ENCODE results near the gene NCMAP.
A peak's percentile ranks its signal among the peaks of the same experiment; 100 is the strongest.

The NCMAP gene

DNA sequence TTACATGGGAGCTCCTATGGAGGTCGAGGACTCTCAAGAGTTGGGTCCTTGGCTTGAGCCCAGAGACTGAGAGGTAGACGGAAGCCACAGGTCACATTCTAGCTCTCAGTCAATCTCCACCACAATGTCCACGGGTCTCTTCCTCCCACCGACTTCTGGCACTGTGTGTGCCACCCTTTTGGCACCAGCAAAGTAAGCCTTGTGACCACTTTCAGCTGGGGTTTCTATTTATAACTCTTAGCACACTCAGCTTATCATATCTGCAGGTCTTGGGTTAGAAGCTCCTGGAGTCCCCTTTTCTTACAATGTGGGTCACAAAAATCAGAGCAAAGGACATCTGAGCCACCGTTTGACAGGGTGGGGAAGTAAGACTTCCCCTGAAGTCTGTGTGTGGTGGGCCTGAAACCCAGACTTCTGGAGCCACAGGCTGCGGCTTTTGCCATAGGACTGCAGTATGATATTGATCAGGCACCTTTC, 28.3 kb downstream of the NCMAP start:
- ChIA-PET POLR2A (ENCODE audit: low non-redundant PET) (interaction anchor here (0.6 kb wide), 1 partner anchor 55 kb away, joined by 5 read pairs; no protein-coding TSS in a partner anchor), CTCF (interaction anchor here (0.6 kb wide), 1 partner anchor 100 kb away, joined by 5 read pairs; no protein-coding TSS in a partner anchor)
- no peak for TF ChIP-seq CTCF (conservative IDR thresholded peaks at IDR 0.05; ENCODE audit: low read depth)
- DNase-seq (ENCODE audit: low spot score), result no peak
- no peak overlapping the region for H3K27ac ChIP-seq

GRCh38 chr1:24586119-24586518, 30.2 kb downstream of the NCMAP start:
- H3K27ac ChIP-seq, result no peak overlapping the region
- ChIA-PET POLR2A (ENCODE audit: low non-redundant PET) (no interaction called here), CTCF (interaction anchor here (0.6 to 1.7 kb wide), 4 partner anchors 10 to 387 kb away, joined by 3 to 8 read pairs (median 4); no protein-coding TSS in a partner anchor)
- no peak for DNase-seq (ENCODE audit: low spot score)
- no peak for TF ChIP-seq CTCF (conservative IDR thresholded peaks at IDR 0.05; ENCODE audit: low read depth)

DNA sequence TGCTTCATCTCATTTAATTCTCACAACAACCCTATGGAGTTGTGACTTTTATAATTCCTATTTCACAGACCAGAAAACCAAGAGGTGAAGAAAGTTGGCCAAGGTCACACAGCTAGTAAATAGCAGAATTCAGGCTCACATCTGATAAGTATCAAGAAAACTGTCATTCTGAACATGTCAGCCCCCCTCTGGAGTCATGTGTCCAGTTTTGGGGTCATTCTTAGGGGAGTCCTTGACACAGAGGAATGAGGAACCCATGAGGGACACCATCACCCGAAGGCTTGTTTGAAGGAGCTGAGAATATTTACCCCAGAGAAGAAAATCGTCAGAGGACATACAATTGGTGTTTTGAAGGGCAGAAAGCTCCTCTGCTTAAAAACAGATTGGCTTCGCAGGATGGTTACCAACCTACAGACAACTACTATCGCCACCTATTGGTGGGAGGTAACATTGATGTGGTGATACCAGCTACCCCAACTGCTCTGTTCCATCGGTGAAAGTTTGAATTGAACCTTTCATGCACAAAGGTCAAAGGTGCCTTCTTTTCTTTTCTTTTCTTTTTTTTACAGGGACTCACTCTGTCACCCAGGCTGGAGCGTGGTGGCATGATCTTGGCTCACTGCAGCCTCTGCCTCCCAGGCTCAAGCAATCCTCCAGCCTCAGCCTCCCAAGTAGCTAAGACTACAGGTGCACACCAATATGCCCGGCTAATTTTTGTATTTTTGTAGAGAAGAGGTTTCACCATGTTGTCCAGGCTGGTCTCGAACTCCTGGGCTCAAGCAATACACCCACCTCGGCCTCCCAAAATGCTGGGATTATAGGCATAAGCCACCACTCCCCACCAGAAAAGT, 31.3 kb downstream of the NCMAP start:
- ChIA-PET POLR2A (ENCODE audit: low non-redundant PET) (no interaction called here), CTCF (interaction anchor here (0.5 to 1.7 kb wide), 25 partner anchors 9 to 593 kb away, joined by 3 to 8 read pairs (median 3); partner anchors contain the start of gene NCMAP)
- DNase-seq (ENCODE audit: low spot score), result peak; percentile 62
- no peak overlapping the region for H3K27ac ChIP-seq
- peak; percentile 74 for TF ChIP-seq CTCF (conservative IDR thresholded peaks at IDR 0.05; ENCODE audit: low read depth)

GRCh38 chr1:24588573-24588972, 32.7 kb downstream of the NCMAP start:
- ChIA-PET POLR2A (ENCODE audit: low non-redundant PET) (no interaction called here), CTCF (interaction anchor here (1.3 kb wide), 1 partner anchor 21 kb away, joined by 3 read pairs; no protein-coding TSS in a partner anchor)
- DNase-seq (ENCODE audit: low spot score), result no peak
- TF ChIP-seq CTCF (conservative IDR thresholded peaks at IDR 0.05; ENCODE audit: low read depth), result no peak
- no peak overlapping the region for H3K27ac ChIP-seq

DNA sequence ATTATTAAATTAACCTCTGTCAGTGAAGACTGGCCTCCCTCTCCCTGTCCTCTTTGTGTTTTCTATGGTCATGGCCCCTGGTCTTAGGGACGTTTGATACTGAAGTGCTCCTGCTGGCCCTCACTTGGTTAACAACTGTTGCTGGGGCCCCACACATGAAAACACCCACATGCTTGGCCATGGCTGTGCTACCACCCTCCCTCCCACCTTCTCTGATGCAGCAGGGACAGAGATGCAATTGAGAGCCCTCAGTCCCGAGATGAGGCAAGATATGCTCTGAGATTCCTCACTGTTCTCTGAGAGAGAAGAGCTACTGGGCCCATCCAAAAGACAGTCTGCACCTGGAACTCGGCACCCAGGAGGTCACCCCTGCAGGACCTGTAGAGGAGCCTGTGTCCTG, 33.3 kb downstream of the NCMAP start:
- POLR2A ChIA-PET (ENCODE audit: low non-redundant PET), result no interaction called here
- CTCF ChIA-PET, result no interaction called here
- H3K27ac ChIP-seq, result no peak overlapping the region
- no peak for TF ChIP-seq CTCF (conservative IDR thresholded peaks at IDR 0.05; ENCODE audit: low read depth)
- no peak for DNase-seq (ENCODE audit: low spot score)

GRCh38 chr1:24591781-24592180, 35.9 kb downstream of the NCMAP start:
- POLR2A ChIA-PET (ENCODE audit: low non-redundant PET), result no interaction called here
- no peak for DNase-seq (ENCODE audit: low spot score)
- H3K27ac ChIP-seq, result peak overlapping the region; percentile 19; the same call in 1 of the 2 replicates
- CTCF ChIA-PET, result interaction anchor here (0.6 to 0.9 kb wide), 2 partner anchors 78 to 201 kb away, joined by 3 read pairs; no protein-coding TSS in a partner anchor
- no peak for TF ChIP-seq CTCF (conservative IDR thresholded peaks at IDR 0.05; ENCODE audit: low read depth)
